Right lung (tissue), 10 donors: ENCODE measurements around the gene TUBB2B. TPM values are rescaled to one million over a fixed set of nuclear protein-coding genes. Genes with fewer than 3 reads are reported as not detected.

Experiments
- DNase-seq, 2 donors: peaks; one replicate each; pipeline ENCODE4 v3.0.0-alpha.2; 2013
- long read RNA-seq, 8 donors: transcript quantifications; one replicate each; lab custom pipeline, GENCODE V29; 2026
- polyA plus RNA-seq, 5 donors: library from polyadenylated mRNA; unstranded; fragments of 120-200 nt; gene quantifications; one replicate each; pipeline versions ENCODE4 v1.2.1 to v1.2.3, GENCODE V29; 2013; ENCODE audit warnings: inconsistent platforms in 1 of 5, low replicate concordance in 1 of 5; ENCODE audit not compliant: insufficient read length in 5 of 5, insufficient read depth in 1 of 5

Gene TUBB2B
- 10 to 100 TPM in 1 of 5 donors, 1 to 10 TPM in 4; 5.9 to 10.5 (median 7.6) TPM for polyA plus RNA-seq
- long read RNA-seq, donor 1, partial matches to known transcripts: 0 of 4 reads
- long read RNA-seq, donor 1, other reads (novel, unspliced or antisense): 0 of 4 reads
- long read RNA-seq, donor 2, transcript TUBB2B-201 (4 exons, 2,020 nt): major isoform, 13 of 15 reads
- long read RNA-seq, donor 2, partial matches to known transcripts: 0 of 15 reads
- long read RNA-seq, donor 2, other reads (novel, unspliced or antisense): 0 of 15 reads
- long read RNA-seq, donor 3, partial matches to known transcripts: 0 of 4 reads
- long read RNA-seq, donor 3, other reads (novel, unspliced or antisense): 0 of 4 reads
- long read RNA-seq, donor 4, transcript TUBB2B-201 (4 exons, 2,020 nt): major isoform, 7 of 7 reads
- long read RNA-seq, donor 4, partial matches to known transcripts: 0 of 7 reads
- long read RNA-seq, donor 4, other reads (novel, unspliced or antisense): 0 of 7 reads
- long read RNA-seq, donor 5, transcript TUBB2B-201 (4 exons, 2,020 nt): major isoform, 5 of 6 reads
- long read RNA-seq, donor 5, partial matches to known transcripts: 0 of 6 reads
- long read RNA-seq, donor 5, other reads (novel, unspliced or antisense): 0 of 6 reads
- long read RNA-seq, donor 6, partial matches to known transcripts: 0 of 2 reads
- long read RNA-seq, donor 6, other reads (novel, unspliced or antisense): 0 of 2 reads
- long read RNA-seq, donor 7, partial matches to known transcripts: 0 of 1 reads
- long read RNA-seq, donor 7, other reads (novel, unspliced or antisense): 0 of 1 reads
- long read RNA-seq, donor 8, transcript TUBB2B-201 (4 exons, 2,020 nt): major isoform, 5 of 5 reads
- long read RNA-seq, donor 8, partial matches to known transcripts: 0 of 5 reads
- long read RNA-seq, donor 8, other reads (novel, unspliced or antisense): 0 of 5 reads

GRCh38 chr6:3227363-3228045, at the start of gene TUBB2B:
TSS of gene TUBB2B (minus strand) at chr6:3227653. CDS start at chr6:3227543, 110 bp downstream.
- no peak for DNase-seq

GRCh38 chr6:3277251-3277650, 49.8 kb upstream of the TUBB2B start:
- DNase-seq: no peak

GRCh38 chr6:3276174-3277167, 49.0 kb upstream of the TUBB2B start:
- DNase-seq: no peak

GRCh38 chr6:3273707-3274521, 46.5 kb upstream of the TUBB2B start:
- no peak for DNase-seq

GRCh38 chr6:3272911-3273547, 45.6 kb upstream of the TUBB2B start:
- no peak for DNase-seq

- no peak for DNase-seq
Measured at GRCh38 chr6:3271756-3272155, 44.3 kb upstream of the TUBB2B start.

- no peak for DNase-seq
Measured at GRCh38 chr6:3270258-3270657, 42.8 kb upstream of the TUBB2B start.

- no peak for DNase-seq
Measured at GRCh38 chr6:3269281-3269975, 42.0 kb upstream of the TUBB2B start.

GRCh38 chr6:3268680-3269079, 41.2 kb upstream of the TUBB2B start:
- DNase-seq: no peak

GRCh38 chr6:3267162-3267561, 39.7 kb upstream of the TUBB2B start:
- no peak for DNase-seq

- no peak for DNase-seq
Measured at GRCh38 chr6:3266170-3266569, 38.7 kb upstream of the TUBB2B start.

GRCh38 chr6:3265671-3266070, 38.2 kb upstream of the TUBB2B start:
- no peak for DNase-seq

- no peak for DNase-seq
Measured at GRCh38 chr6:3264356-3264755, 36.9 kb upstream of the TUBB2B start.

GRCh38 chr6:3263096-3263495, 35.6 kb upstream of the TUBB2B start:
- DNase-seq: no peak

GRCh38 chr6:3261921-3262320, 34.5 kb upstream of the TUBB2B start:
- no peak for DNase-seq

- no peak for DNase-seq
Measured at GRCh38 chr6:3261518-3261820, 34.0 kb upstream of the TUBB2B start.

GRCh38 chr6:3260772-3261517, 33.5 kb upstream of the TUBB2B start:
- no peak for DNase-seq

GRCh38 chr6:3260296-3260695, 32.8 kb upstream of the TUBB2B start:
- no peak for DNase-seq
